GM10847 (cell line): ENCODE results near the gene PIR.

Experiments
- POLR2A ChIP-seq: IDR thresholded peaks from 2 replicates; pipeline ENCODE4 v1.6.1; 2011; ENCODE audit not compliant: insufficient read length; ENCODE audit errors: extremely low read depth

The PIR gene

DNA sequence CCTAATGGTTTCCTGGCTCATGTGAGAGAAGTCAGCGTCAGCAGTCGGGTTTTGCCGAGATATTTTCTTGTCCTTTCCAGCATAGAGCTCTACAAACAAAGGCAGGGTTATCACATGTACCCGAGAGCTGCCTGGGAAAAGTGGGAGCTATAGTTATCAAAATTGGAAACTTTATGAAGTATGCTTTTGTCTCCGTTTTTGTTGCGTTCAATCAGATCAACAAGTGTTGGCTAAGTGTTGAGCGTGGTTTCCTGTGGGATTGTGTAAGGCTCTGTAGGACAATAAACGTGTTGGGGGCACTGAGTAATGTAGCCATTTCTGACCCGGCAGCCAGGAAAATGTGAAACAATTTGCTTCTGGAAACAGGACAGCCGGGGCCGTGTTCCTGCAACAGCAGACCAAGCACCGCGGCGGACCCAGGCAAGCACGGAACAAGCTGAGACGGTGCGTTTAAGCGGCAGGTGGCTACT is 7.4 kb upstream of the PIR start, which contains the start of gene BMX:
Gene BMX, plus strand, starts transcription at position 311 of the 470 bp plus-strand sequence. CDS start 7,547 bp downstream, outside the sequence.
- TF ChIP-seq POLR2A: no peak

DNA sequence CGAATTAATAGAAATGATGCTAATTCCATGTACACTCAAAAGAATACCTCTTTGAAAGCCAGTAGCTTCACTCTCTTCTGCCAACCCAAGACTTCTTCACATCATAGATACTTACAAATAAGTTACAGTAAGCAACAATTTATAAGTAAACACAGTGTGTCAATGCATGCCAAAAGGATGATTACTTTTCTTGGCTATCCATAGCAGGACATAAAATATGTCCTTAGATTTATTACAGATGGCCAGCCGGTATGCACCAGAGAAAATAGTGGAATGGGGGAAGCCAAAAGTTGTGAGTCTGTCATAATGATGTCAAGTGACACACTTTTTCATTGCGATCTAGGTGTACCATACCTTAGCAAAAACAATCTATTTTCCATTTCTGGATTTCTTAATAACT is 6.8 kb upstream of the PIR start:
- TF ChIP-seq POLR2A: no peak

DNA sequence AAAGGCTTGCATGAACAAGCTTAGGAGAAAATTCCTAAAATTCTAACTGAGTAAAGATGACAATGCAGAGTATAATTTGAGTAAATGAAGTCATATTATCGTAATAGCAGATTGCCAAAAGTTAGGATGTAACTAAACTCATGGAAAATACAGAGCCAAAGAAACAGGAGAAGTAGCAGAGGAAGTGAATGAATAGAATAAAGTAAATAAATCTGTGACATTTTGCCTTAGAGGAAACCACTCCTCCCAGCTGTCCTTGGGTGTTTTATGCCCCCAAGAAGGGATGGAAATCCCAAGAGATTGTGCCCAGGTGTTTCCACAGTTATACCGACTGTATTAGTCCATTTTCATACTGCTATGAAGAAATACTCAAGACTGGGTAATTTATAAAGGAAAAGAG is 5.6 kb upstream of the PIR start:
- TF ChIP-seq POLR2A: no peak

DNA sequence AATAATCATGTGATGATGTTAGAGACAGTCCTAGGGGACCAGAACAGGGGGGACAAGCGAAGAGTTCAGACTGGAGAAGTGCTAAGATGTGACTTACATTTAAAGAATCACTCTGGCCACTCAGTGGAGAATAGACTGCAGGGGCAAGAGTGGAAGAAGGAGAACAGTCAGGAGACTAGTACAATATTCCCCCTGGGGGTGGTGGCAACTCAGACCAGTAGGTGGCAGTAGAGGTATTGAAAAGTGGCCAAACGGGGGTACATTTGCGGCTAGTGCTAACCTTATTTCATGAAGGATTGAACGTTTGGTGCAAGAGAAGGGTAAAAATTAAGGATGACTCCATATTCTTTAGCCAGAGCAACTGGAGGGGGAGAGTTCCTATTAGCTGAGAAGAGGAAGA is 4.7 kb upstream of the PIR start:
- no peak for TF ChIP-seq POLR2A

DNA sequence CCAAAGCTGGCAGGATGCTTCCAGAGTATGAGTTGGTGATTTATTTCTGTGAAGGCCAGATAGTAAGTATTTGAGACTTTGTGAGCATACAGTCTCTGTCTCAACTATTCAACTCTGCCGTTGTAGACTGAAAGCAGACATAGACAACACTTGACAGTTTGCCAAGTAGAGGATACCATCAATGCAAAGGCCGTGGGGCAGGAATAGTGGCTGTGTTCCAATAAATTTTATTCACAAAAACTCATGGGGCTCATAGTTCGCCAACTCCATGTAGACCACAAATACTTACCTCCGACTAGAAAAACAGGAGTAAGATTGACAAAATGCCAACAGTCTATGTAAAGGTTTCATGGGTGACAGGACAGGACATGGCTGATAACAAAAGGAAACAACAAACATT is 3.7 kb upstream of the PIR start:
- TF ChIP-seq POLR2A: no peak

DNA sequence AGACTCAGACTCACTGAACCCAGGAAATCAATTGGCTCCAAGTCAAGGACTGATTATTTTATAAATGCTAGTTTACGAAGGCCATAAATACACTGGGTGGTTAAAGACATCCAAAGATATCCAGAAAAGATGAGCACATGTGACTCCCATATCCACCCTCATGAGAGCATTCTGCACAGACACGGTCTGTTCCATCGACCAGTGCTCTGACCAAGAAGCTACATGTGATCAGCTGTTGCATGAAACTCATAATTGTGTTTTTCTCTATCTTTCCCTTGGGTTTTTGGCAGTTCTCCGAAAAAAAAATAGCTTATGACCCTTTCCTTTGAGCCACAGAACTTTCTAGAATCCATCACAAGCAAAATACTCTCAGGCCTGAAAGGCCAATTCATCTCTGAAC is 2.7 kb upstream of the PIR start:
- no peak for TF ChIP-seq POLR2A

DNA sequence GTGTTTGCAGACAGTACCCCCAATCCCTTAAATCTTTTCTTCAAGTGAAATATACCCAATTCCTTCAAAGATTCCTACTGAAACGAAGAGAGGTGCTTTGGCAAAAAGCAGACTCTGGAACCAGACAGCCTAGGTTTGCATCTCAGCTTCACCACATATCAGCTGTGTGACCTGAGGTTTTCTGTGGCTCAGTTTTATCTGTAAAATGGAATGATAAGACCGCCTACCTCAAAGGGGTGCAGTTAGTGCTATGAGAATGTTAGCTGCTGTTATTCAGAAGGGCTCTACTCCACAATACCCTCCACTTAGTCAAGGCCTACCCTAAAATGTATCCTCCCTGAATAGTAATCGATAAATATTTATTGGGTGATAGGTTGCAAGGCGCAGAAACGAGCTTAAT is 664 bp downstream of the PIR start:
- no peak for TF ChIP-seq POLR2A

DNA sequence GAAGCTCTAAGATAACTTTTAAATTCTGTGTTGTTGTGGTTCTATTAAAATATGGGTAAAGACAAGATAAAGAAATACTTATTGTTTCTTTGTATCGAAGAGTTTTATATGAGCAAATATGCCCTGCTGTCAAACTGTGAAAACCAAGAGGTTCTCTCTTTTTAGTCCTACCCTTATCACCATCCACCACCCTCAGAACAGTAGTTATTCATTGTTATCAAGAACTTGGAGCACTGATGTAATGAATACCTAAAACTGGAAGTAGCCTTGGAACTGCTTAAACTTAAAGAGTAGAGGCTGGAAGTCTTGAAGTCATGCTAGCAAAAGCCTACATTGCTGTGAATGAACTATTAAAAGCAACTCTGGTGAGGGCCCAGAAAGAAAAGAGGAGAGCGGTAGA is 9.2 kb downstream of the PIR start:
- no peak for TF ChIP-seq POLR2A

DNA sequence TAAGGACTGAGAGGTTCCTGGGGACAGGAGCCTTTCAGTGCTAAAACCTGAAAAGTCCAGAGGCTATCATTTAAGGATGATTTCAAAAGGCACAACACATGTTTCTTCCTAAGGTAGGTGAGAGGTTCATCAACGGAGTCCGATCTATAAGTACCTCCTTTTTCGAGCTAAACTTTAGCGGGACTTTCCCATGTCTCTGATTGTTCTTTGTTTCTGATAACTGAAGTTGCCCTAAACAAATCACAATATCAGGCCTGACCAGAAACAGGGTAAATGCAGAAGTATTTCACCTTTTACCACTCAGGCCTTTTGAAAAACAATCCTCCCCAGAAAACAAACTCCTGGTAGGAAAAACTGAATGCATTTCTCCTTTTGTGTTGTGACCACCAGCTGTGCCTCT is 17.6 kb downstream of the PIR start:
- TF ChIP-seq POLR2A: no peak

DNA sequence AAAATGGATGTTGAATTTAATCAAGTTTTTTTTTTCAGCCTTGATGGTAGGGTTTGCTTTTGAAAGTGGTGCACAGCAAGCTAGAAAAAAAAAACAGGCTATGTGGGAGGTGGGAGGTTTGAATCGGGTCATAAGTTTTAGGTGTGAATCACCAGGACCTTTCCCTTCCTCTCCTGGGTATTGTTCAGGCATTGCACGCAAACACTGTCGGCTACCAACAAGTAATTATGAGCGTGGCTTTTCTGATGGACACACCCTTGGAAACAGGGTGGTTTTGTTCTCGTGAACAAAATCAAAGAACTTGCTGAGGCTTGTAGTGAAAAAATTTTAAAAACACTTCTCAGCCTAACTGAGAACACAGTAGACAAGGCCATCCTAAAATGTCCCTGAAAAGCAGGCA is 18.1 kb downstream of the PIR start:
- no peak for TF ChIP-seq POLR2A

DNA sequence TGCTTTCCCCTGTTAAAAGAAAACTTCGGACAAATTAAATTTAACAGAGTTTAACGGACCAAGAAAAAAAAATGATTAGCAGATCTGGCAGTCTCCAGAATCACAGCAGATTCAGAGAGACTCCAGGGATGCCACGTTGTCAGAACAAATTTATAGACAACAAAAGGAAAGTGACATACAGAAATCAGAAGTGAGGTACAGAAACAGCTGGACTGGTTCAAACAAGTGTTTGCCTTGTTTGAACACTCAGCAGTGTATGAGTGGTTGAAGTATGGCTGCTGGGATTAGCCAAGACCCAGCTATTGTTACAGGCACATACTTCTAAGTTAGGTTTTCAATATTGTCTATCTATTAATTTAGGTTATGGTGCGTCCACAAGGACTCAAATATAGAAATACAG is 19.1 kb downstream of the PIR start:
- TF ChIP-seq POLR2A: no peak

DNA sequence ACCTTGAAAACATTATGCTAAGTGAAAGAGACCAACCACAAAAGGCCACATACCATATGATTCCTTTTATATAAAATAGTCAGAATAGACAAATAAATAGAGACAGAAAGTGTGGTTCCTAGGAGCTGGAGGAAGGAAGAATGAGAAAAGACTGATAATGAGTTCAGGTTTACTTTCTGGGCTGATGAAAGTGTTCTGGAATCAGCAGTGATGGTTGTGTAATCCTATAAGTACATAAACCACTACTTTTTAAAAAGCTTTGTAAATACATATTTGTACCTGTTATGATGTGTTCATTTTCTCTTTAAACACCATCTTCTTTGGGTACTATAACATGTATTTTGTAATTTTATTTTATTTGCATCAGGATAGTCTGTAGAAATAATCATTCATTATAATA is 20.6 kb downstream of the PIR start:
- no peak for TF ChIP-seq POLR2A

DNA sequence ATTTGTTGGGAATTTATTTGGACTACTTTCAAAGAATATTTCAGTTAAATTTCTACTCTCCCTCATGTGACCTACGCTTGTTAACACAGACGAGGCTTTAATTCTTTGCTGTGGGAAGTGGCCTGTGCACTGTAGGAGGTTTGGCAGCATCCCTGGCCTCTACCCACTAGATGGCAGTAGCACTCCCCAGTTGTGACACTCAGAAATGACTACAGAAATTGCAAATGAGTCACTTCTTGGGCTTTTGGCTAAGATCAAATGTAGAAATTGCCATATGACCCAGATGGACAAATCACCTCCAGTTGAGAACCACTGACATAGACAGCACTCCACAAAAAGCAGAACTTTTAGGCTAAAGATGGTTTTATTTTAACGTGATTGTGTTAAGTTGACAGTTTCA is 22.1 kb downstream of the PIR start:
- TF ChIP-seq POLR2A: no peak

DNA sequence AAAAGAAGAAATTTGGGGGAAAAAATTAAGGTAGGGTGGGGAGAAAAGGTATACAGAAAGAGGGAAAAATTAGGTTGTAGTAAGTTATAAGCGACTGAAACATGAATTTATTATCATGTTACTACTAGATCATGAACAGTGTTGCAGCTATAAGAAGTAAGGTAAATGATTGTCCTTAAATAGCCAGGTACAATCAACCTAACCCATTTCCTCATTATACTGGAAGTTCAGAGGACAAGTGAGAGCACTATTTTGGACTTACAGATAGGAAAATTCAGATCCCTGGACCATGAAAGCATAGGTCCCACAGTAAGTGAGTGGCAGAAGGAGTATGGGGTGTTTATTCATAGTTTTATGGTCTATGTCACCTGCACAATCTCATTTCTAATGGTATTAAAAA is 23.5 kb downstream of the PIR start:
- no peak for TF ChIP-seq POLR2A

DNA sequence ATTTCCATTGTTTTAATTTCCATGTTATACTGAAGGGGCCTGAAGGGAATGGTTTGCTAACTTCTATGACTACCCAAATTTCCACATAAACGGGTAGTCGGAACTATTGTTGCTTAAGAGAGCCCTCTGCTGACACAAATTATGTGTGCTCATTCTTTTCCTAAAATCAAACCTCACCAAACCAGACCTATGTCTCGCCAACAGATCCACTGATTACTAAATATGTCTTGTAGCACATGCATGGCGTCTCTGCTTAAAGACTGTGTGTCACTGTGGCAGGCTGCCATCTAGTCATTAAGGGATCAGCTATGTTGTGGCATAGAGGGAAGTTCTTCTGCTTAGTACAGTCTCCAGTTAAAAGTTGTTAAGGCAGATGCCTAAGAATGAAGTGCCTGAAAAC is 25.1 kb downstream of the PIR start:
- TF ChIP-seq POLR2A: no peak

DNA sequence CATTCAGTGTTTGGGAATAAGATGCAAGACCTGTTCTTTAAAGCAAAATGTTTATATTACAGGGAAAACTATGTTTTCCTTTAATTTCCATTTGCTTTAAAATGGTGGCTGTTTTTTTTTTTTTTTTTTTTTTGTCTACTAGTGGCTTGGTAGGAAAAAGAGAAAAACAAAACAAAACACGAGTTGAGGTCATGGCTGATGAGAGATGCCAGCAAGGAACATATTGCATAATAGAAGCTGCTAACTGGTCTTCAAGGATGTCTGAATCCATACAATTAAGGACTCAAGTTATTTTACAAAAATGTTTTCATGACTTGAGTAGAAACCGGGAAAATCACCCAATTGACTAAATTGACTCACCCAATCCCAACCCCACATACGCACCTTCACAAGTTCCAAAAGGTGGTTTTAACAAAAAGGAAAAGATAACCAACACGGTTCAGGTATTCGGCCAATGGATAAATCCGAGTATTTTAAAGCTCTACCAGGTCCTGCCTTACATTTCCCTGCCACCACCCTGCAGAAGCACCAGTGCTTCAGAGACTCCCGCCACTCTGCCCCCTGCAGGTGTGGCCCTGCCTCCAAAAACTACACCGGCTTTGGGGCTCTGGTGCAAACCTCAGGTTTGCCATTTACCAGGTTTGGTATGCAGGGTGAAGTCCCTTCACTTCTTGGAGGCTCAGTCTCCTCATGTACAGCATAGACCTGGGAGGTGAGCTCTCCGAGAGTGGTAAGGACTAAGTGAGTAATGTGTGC is 27.1 kb downstream of the PIR start:
- TF ChIP-seq POLR2A: no peak

DNA sequence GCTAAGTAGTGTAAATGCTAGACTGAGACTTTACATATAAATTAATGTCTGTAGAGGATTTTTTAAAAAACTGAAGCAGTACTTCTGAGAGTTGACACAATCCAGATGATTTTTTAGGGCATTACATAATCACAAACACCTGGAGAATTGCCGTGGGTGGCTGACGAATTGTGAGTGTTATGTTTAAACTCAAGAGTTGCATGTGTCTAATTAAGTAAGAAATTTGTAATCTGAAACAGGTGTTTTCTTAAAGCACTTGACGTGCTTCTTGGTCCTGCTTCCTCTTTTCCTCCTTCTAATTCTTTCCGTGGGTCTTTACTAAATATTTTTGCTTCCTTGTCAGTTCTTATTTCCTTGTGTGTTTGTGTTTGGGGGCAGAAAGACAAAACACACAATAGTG is 27.8 kb downstream of the PIR start:
- no peak for TF ChIP-seq POLR2A

DNA sequence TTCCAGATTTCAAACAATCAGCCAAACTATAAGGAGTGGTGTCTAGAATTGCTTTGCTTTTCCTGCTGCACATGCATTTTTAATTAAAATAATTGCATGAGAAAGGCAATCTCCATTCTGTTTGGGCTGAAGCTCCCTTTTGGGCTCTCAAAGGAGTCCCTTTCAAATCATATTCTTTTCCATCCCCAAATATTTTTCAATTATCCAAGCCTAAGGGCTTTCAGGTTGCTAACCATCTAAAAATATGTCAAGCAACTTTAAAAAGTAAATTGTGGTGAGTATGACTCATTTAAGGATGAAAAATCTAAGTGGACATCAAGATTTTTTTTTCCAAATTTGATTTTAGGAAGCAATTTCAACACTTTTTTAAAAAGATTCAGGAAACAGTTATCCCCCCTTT is 28.4 kb downstream of the PIR start:
- no peak for TF ChIP-seq POLR2A

DNA sequence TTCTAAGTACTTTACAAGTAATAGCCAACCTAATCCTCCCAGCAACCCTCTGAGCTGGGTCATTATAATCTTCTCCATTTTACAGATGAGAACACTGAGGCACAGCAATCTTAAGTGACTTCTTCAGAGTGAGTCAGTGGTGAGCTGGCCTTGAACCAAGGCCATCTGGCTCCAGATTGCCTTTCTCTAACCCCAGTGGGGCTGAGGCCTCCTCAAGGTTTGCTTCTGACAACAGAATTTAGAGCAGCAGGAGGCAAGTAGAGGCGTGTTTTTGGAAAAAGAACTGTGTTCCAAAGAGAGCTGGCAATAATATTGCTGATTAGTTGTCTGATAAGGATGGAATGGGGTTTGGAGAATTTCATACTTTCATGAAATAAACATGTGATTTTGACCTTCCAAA is 41.2 kb downstream of the PIR start:
- no peak for TF ChIP-seq POLR2A
